DND-41 (cell line): Measurements from ENCODE around the gene ESM1.

Experiments
- ATAC-seq: fragments of 200-7000 bp; cut with Tn5 transposase; 3 replicates; pipeline ENCODE4 v1.9.1; 2021; ENCODE audit warnings: low read depth; ENCODE audit not compliant: insufficient read depth
- DNase-seq: peaks from one replicate; pipeline ENCODE4 v3.0.0-alpha.2; 2020
- H2AFZ ChIP-seq: 2 replicates; pipeline ENCODE4 v1.6.0; 2012; ENCODE audit warnings: low read depth, low read length
- H3K27ac ChIP-seq: 2 replicates; pipeline ENCODE4 v1.5.1; 2012; ENCODE audit warnings: low read length, inconsistent platforms
- H3K27me3 ChIP-seq: fragments of 200-600 bp; sonication (generic); 2 replicates; pipeline ENCODE4 v1.6.0; 2012; ENCODE audit warnings: low read length, mild to moderate bottlenecking, inconsistent platforms; ENCODE audit not compliant: insufficient read depth, poor library complexity
- H3K36me3 ChIP-seq: 2 replicates; pipeline ENCODE4 v1.5.1; 2012; ENCODE audit warnings: low read length, inconsistent platforms; ENCODE audit not compliant: insufficient read depth
- H3K4me1 ChIP-seq: 2 replicates; pipeline ENCODE4 v1.5.1; 2012; ENCODE audit warnings: mild to moderate bottlenecking, low read length; ENCODE audit not compliant: insufficient read depth
- H3K4me2 ChIP-seq: 2 replicates; pipeline ENCODE4 v1.6.0; 2012; ENCODE audit warnings: mild to moderate bottlenecking, moderate library complexity, low read length, inconsistent platforms; ENCODE audit not compliant: insufficient read depth
- H3K4me3 ChIP-seq, 2 experiments: fragments of 200-600 bp in 1 of 2; shearing (Covaris generic) in 1 of 2; 2 replicates each; pipeline ENCODE4 v1.5.1; 2012 to 2016; ENCODE audit warnings: inconsistent platforms in 2 of 2, low read length in 2 of 2, mild to moderate bottlenecking in 2 of 2, low read depth in 1 of 2, moderate library complexity in 1 of 2
- H3K79me2 ChIP-seq: 2 replicates; pipeline ENCODE4 v1.6.0; 2012; ENCODE audit warnings: low read length, inconsistent platforms; ENCODE audit not compliant: insufficient read depth
- H3K9ac ChIP-seq: 2 replicates; pipeline ENCODE4 v1.6.0; 2012; ENCODE audit warnings: low read depth, mild to moderate bottlenecking, inconsistent platforms, low read length, moderate library complexity
- H3K9me3 ChIP-seq: 2 replicates; pipeline ENCODE4 v1.5.1; 2012; ENCODE audit warnings: low read length, moderate library complexity, mild to moderate bottlenecking, inconsistent platforms; ENCODE audit not compliant: insufficient read depth, severe bottlenecking
- H4K20me1 ChIP-seq: 2 replicates; pipeline ENCODE4 v1.6.0; 2012; ENCODE audit warnings: low read length; ENCODE audit not compliant: insufficient read depth
- CTCF ChIP-seq: IDR thresholded peaks from 2 replicates; pipeline ENCODE4 v1.5.1; 2012; ENCODE audit warnings: borderline replicate concordance, low read length, moderate library complexity, mild to moderate bottlenecking; ENCODE audit not compliant: poor library complexity, severe bottlenecking; ENCODE audit errors: extremely low read depth
- EZH2 ChIP-seq: IDR thresholded peaks from 3 replicates; pipeline ENCODE4 v1.6.1; 2012; ENCODE audit warnings: borderline replicate concordance, low read depth, mild to moderate bottlenecking, moderate library complexity, low read length, inconsistent platforms; ENCODE audit not compliant: severe bottlenecking

ESM1 gene

DNA sequence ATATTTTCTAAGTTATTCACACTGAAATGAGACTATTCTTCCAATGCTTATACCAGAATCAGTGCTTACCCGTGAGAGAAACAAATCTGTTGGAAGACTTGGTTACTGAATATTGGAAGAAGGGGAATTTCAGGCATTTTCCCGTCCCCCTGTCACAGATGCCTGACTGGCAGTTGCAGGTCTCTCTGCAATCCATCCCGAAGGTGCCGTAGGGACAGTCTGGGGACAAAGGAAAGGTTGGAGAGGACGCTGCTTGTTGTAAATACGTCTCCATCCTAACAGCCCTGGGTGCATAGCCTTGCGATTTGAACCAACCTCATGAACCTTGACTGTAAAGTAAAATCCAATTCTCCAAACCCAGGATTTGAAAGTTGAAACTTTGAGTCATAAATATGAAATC, 3.5 kb downstream of the ESM1 start:
- ATAC-seq (no peak), DNase-seq (no peak)
- no peaks in the 10 kb centered on the region for H3K4me1 ChIP-seq
- no peak for TF ChIP-seq EZH2
- H3K9me3 ChIP-seq = no peaks in the 10 kb centered on the region
- no peak overlapping the region for H2AFZ ChIP-seq
- H3K27me3 ChIP-seq = no peaks in the 10 kb centered on the region
- no peak overlapping the region for H3K9ac ChIP-seq
- H3K36me3 ChIP-seq = no peaks in the 10 kb centered on the region
- H3K27ac ChIP-seq = no peak overlapping the region
- H4K20me1 ChIP-seq = no peaks in the 10 kb centered on the region
- no peaks in the 10 kb centered on the region for H3K79me2 ChIP-seq
- no peak overlapping the region for H3K4me2 ChIP-seq
- no peak overlapping the region for H3K4me3 ChIP-seq

GRCh38 chr5:54975701-54976100, 9.7 kb downstream of the ESM1 start:
- Histone ChIP-seq H4K20me1 (no peaks in the 10 kb centered on the region), H2AFZ (no peak overlapping the region), H3K4me2 (no peak overlapping the region), H3K4me1 (no peaks in the 10 kb centered on the region), H3K27me3 (no peaks in the 10 kb centered on the region), H3K79me2 (no peaks in the 10 kb centered on the region), H3K36me3 (no peaks in the 10 kb centered on the region), H3K4me3 (no peak overlapping the region), H3K27ac (no peak overlapping the region), H3K9me3 (no peaks in the 10 kb centered on the region), H3K9ac (no peak overlapping the region)
- DNase-seq (no peak), ATAC-seq (no peak)
- TF ChIP-seq EZH2 = no peak
- TF ChIP-seq CTCF = no peak

- Histone ChIP-seq H3K4me3 (no peak overlapping the region), H4K20me1 (no peaks in the 10 kb centered on the region), H3K27ac (no peak overlapping the region), H3K9ac (no peak overlapping the region), H3K9me3 (no peaks in the 10 kb centered on the region), H3K79me2 (no peaks in the 10 kb centered on the region), H3K36me3 (no peaks in the 10 kb centered on the region), H3K4me1 (no peaks in the 10 kb centered on the region), H3K4me2 (no peak overlapping the region), H3K27me3 (no peaks in the 10 kb centered on the region), H2AFZ (no peak overlapping the region)
- TF ChIP-seq EZH2 (no peak), CTCF (no peak)
- DNase-seq (no peak), ATAC-seq (no peak)
Measured at GRCh38 chr5:54969856-54970828, 15.3 kb downstream of the ESM1 start.

DNA sequence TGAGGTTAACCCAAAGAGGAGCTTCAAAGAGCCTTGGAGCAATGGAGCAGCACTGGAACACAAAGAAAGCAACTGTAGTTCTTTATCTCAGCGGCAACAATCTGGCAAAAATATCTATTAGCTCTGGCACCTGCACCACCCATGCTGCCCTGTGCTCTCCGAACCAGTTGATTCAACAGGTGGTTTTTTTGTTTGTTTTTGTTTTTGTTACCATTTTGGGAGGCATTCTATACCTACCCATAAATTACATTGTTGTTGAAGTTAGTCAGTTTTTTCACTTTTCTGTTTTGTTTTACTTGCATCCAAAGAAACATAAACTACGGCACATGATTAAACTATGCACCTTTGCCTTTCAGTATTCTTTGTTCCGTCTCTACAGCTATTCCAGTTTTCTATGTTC, 16.2 kb downstream of the ESM1 start:
- DNase-seq = no peak
- no peak for TF ChIP-seq CTCF
- no peak for TF ChIP-seq EZH2
- Histone ChIP-seq H3K27ac (no peak overlapping the region), H3K4me2 (no peak overlapping the region), H3K27me3 (no peaks in the 10 kb centered on the region), H4K20me1 (no peaks in the 10 kb centered on the region), H3K4me3 (no peak overlapping the region), H3K36me3 (no peaks in the 10 kb centered on the region), H3K4me1 (no peaks in the 10 kb centered on the region), H3K9ac (no peak overlapping the region), H3K9me3 (no peaks in the 10 kb centered on the region), H2AFZ (no peak overlapping the region), H3K79me2 (no peaks in the 10 kb centered on the region)
- no peak for ATAC-seq
